Endothelial cell of umbilical vein (primary cell): ENCODE data around the gene SPAG8. TPM values are rescaled to one million over a fixed set of nuclear protein-coding genes. Genes with fewer than 3 reads are reported as not detected.

Experiments
- BruUV-seq: library from RNA; stranded (reverse); fragments of 400-500 nt; replicated peaks from 2 replicates; lab custom pipeline; 2021; lab: Mats Ljungman, UMichigan
- CTCF ChIA-PET: fragments of 300-600, 350-600 bp; sonication (Branson Sonifier 250); formaldehyde crosslinking; loops from one replicate; lab custom pipeline; 2021; ENCODE audit warnings: antibody characterized with exemption, inconsistent platforms; lab: Charles Lee
- POLR2A ChIA-PET: fragments of 300-600, 350-600 bp; sonication (Branson Sonifier 250); formaldehyde crosslinking; loops from one replicate; lab custom pipeline; 2021; ENCODE audit warnings: antibody characterized with exemption, inconsistent platforms; lab: Charles Lee
- DNase-seq: peaks from one replicate; pipeline ENCODE4 v3.0.0-alpha.2; 2011; ENCODE audit warnings: low read depth, low spot score
- FAIRE-seq: peaks from 2 replicates; lab custom pipeline; 2011; peaks lifted over from hg19 to GRCh38; lab: Jason Lieb, UNC
- H2AFZ ChIP-seq: 2 replicates; pipeline ENCODE4 v1.6.0; 2012; ENCODE audit warnings: low read depth, low read length, control low read depth, inconsistent platforms
- H3K27ac ChIP-seq: 2 replicates; pipeline ENCODE4 v1.5.1; 2011; ENCODE audit warnings: low read depth, mild to moderate bottlenecking, control low read depth, low read length, moderate library complexity; ENCODE audit not compliant: insufficient read depth
- H3K27me3 ChIP-seq, 2 experiments: 2 replicates each; pipeline versions ENCODE4 v1.6.0 to v1.6.1; 2011; ENCODE audit warnings: low read length in 2 of 2, mixed read lengths in 1 of 2; ENCODE audit not compliant: control insufficient read depth in 2 of 2, insufficient read depth in 2 of 2
- H3K36me3 ChIP-seq, 2 experiments: 2 replicates in 1 of 2; 3 replicates in 1 of 2; pipeline ENCODE4 v1.5.1; 2011; ENCODE audit warnings: low read length in 2 of 2, mild to moderate bottlenecking in 1 of 2, moderate library complexity in 1 of 2; ENCODE audit not compliant: control insufficient read depth in 2 of 2, insufficient read depth in 2 of 2; ENCODE audit errors: extremely low read depth in 1 of 2
- H3K4me1 ChIP-seq: 3 replicates; pipeline ENCODE4 v1.5.1; 2011; ENCODE audit warnings: mild to moderate bottlenecking, low read length; ENCODE audit not compliant: control insufficient read depth, insufficient read depth; ENCODE audit errors: extremely low read depth
- H3K4me2 ChIP-seq: 2 replicates; pipeline ENCODE4 v1.6.1; 2011; ENCODE audit warnings: low read length, control low read depth, mixed read lengths; ENCODE audit not compliant: insufficient read depth
- H3K4me3 ChIP-seq, 3 experiments: fragments of 200-600 bp in 1 of 3; sonication (generic), shearing (Covaris generic) in 1 of 3; replicated peaks in 1 of 3; 2 replicates each; pipeline ENCODE4 v1.5.1; 2011 to 2016; ENCODE audit warnings: control low read depth in 3 of 3, low read length in 3 of 3, mild to moderate bottlenecking in 2 of 3, inconsistent platforms in 1 of 3, low read depth in 1 of 3, moderate library complexity in 1 of 3; ENCODE audit not compliant: insufficient read depth in 1 of 3
- H3K79me2 ChIP-seq: 2 replicates; pipeline ENCODE4 v1.6.0; 2012; ENCODE audit warnings: low read length, inconsistent platforms; ENCODE audit not compliant: control insufficient read depth, insufficient read depth
- H3K9ac ChIP-seq: replicated peaks from 2 replicates; pipeline ENCODE3; 2011; ENCODE audit warnings: low read length, control low read depth; ENCODE audit not compliant: insufficient read depth; ENCODE audit errors: extremely low read depth
- H3K9me1 ChIP-seq: replicated peaks from 3 replicates; pipeline ENCODE4 v1.6.0; 2011; ENCODE audit warnings: mild to moderate bottlenecking, low read length; ENCODE audit not compliant: control insufficient read depth, insufficient read depth; ENCODE audit errors: extremely low read depth
- H3K9me3 ChIP-seq: replicated peaks from 2 replicates; pipeline ENCODE4 v1.5.1; 2012; ENCODE audit warnings: low read length, inconsistent platforms; ENCODE audit not compliant: control insufficient read depth, insufficient read depth
- H4K20me1 ChIP-seq: replicated peaks from 2 replicates; pipeline ENCODE3; 2011; ENCODE audit warnings: mild to moderate bottlenecking, low read length; ENCODE audit not compliant: control insufficient read depth, insufficient read depth; ENCODE audit errors: extremely low read depth
- CTCF ChIP-seq, 2 donors: IDR thresholded peaks; 1 replicate in 1 of 2; 2 replicates in 1 of 2; pipeline ENCODE4 v1.5.1; 2011; ENCODE audit warnings: low read length in 2 of 2, mild to moderate bottlenecking in 2 of 2, moderate library complexity in 2 of 2, control low read depth in 1 of 2, inconsistent platforms in 1 of 2, low read depth in 1 of 2; ENCODE audit not compliant: insufficient read depth in 1 of 2; ENCODE audit errors: extremely low read depth in 1 of 2
- EZH2 ChIP-seq: IDR thresholded peaks from 2 replicates; pipeline ENCODE4 v1.6.1; 2012; ENCODE audit warnings: borderline replicate concordance, low read depth, mild to moderate bottlenecking, moderate library complexity, low read length, inconsistent platforms; ENCODE audit not compliant: severe bottlenecking
- FOS ChIP-seq: IDR thresholded peaks from 2 replicates; pipeline ENCODE4 v1.6.1; 2011; ENCODE audit warnings: mild to moderate bottlenecking, low read length, moderate library complexity, borderline replicate concordance; ENCODE audit not compliant: insufficient read depth
- GATA2 ChIP-seq: IDR thresholded peaks from 2 replicates; pipeline ENCODE4 v1.7.0; 2011; ENCODE audit warnings: low read depth, mild to moderate bottlenecking, moderate library complexity, mixed read lengths, low read length; ENCODE audit not compliant: insufficient read length, insufficient read depth
- JUN ChIP-seq: IDR thresholded peaks from 2 replicates; pipeline ENCODE4 v1.6.1; 2011; ENCODE audit warnings: borderline replicate concordance, low read depth; ENCODE audit not compliant: insufficient read length, insufficient read depth
- MAX ChIP-seq: IDR thresholded peaks from 2 replicates; pipeline ENCODE4 v1.6.1; 2011; ENCODE audit not compliant: insufficient read depth, insufficient read length
- MYC ChIP-seq: IDR thresholded peaks from one replicate; pipeline ENCODE4 v1.6.1; 2011; ENCODE audit warnings: mild to moderate bottlenecking, low read depth, low read length
- POLR2A ChIP-seq: IDR thresholded peaks from 2 replicates; pipeline ENCODE4 v1.6.1; 2012; ENCODE audit warnings: low read depth, mild to moderate bottlenecking, control low read depth, low read length
- POLR2AphosphoS5 ChIP-seq: IDR thresholded peaks from 2 replicates; pipeline ENCODE4 v1.6.1; 2012; ENCODE audit warnings: low read depth, mild to moderate bottlenecking, control low read depth, low read length, moderate library complexity; ENCODE audit not compliant: insufficient read depth
- dilution Hi-C: fragments of 300-500 bp; cut with MboI; formaldehyde crosslinking; loops from one replicate; pipeline ENCODE4 v1.15.0; 2019; ENCODE audit warnings: low sequenced_read_pairs; ENCODE audit not compliant: extremely low pct_ligation_motif_present
- intact Hi-C: fragments of 100-400 bp; cut with micrococcal nuclease; formaldehyde crosslinking; loops from one replicate; pipeline ENCODE4 v1.10.0; 2022
- polyA plus RNA-seq, 4 experiments: library from polyadenylated mRNA; depleted of rRNA in 3 of 4; stranded (reverse) in 3 of 4; unstranded in 1 of 4; fragments of >200 nt; gene quantifications; 2 replicates each; pipeline versions ENCODE4 v1.2.1 to v1.2.3, GENCODE V29; 2011 to 2012; ENCODE audit warnings: missing spikeins in 1 of 4
- total RNA-seq: library from RNA; stranded (reverse); gene quantifications from 2 replicates; pipeline ENCODE4 v1.2.3, GENCODE V29; 2021

The SPAG8 gene
- total and polyA plus RNA-seq, 2 donors (not counting 3 experiments of a cell fraction or from before 2014, with no cell fraction given): 0.21 to 0.69 TPM

- no peak overlapping the region for H3K27ac ChIP-seq
- intact Hi-C loops (no loop called here), dilution Hi-C loops (no loop called here)
- no peaks in the 10 kb centered on the region for H3K9me3 ChIP-seq
- H3K36me3 ChIP-seq: no peaks in the 10 kb centered on the region
- H3K9me1 ChIP-seq: no peaks in the 10 kb centered on the region
- H3K4me2 ChIP-seq: peak overlapping the region; percentile 9
- H3K79me2 ChIP-seq: peaks cover 7% of the 10 kb centered on the region
- FAIRE-seq (no peak), DNase-seq (no peak)
- CTCF ChIA-PET: interaction anchor here (0.6 to 6.5 kb wide), 5 partner anchors 20 to 100 kb away, joined by 3 to 277 read pairs (median 7); partner anchors contain the start of genes FAM221B and TMEM8B
- no peak overlapping the region for H2AFZ ChIP-seq
- no TSS peak for BruUV-seq
- H3K4me3 ChIP-seq: no peak overlapping the region
- peaks cover 40% of the 10 kb centered on the region for H3K4me1 ChIP-seq
- H4K20me1 ChIP-seq: no peaks in the 10 kb centered on the region
- H3K27me3 ChIP-seq: no peaks in the 10 kb centered on the region
- TF ChIP-seq MAX: no peak
- no peak for TF ChIP-seq JUN
- TF ChIP-seq EZH2: no peak
- TF ChIP-seq MYC: no peak
- TF ChIP-seq FOS: no peak
- no peak for TF ChIP-seq CTCF (IDR thresholded peaks at IDR 0.05; ENCODE audit: extremely low read depth in 1 of 2, insufficient read depth in 1 of 2, low read depth in 1 of 2, low read length in 2 of 2)
- no peak for TF ChIP-seq POLR2A
- TF ChIP-seq GATA2: no peak
- TF ChIP-seq POLR2AphosphoS5: no peak
- POLR2A ChIA-PET: no interaction called here
- no peak overlapping the region for H3K9ac ChIP-seq
Measured at GRCh38 chr9:35793461-35793860, 18.6 kb downstream of the SPAG8 start.
